HEK293 (cell line): Measurements from ENCODE around the gene P2RY13.

Experiments used
- CTCF ChIA-PET: fragments of 350-600 bp; formaldehyde crosslinking; extraction: SDS; loops from one replicate; lab custom pipeline; 2021; ENCODE audit warnings: antibody characterized with exemption; lab: Yijun Ruan, JAX
- POLR2A ChIA-PET: fragments of 300-600 bp; formaldehyde crosslinking; extraction: SDS; loops from one replicate; lab custom pipeline; 2020; ENCODE audit warnings: antibody characterized with exemption, inconsistent platforms; lab: Yijun Ruan, JAX
- H3K27ac ChIP-seq: fragments of 200-500 bp; sonication (Bioruptor generic); 2 replicates; pipeline ENCODE4 v1.5.1; 2014; ENCODE audit warnings: low read depth, low read length, control low read depth, inconsistent platforms; ENCODE audit errors: extremely low read depth
- H3K36me3 ChIP-seq, 2 experiments: fragments of 200-500 bp in 1 of 2; sonication (Bioruptor generic) in 1 of 2; 1 replicate in 1 of 2; 2 replicates in 1 of 2; pipeline ENCODE4 v1.5.1; 2014 to 2017; ENCODE audit warnings: inconsistent platforms in 2 of 2, low read length in 2 of 2; ENCODE audit not compliant: control insufficient read depth in 2 of 2, insufficient read depth in 1 of 2
- H3K4me1 ChIP-seq: fragments of 200-500 bp; sonication (Bioruptor generic); 2 replicates; pipeline ENCODE4 v1.5.1; 2014; ENCODE audit warnings: mild to moderate bottlenecking, low read length, inconsistent platforms; ENCODE audit not compliant: control insufficient read depth, insufficient read depth
- H3K4me3 ChIP-seq: 2 replicates; pipeline ENCODE4 v1.5.1; 2011; ENCODE audit warnings: low read depth, mild to moderate bottlenecking, control low read depth, low read length, moderate library complexity
- H3K9me3 ChIP-seq: fragments of 200-500 bp; sonication (Bioruptor generic); 2 replicates; pipeline ENCODE4 v1.5.1; 2014; ENCODE audit warnings: low read depth, low read length, inconsistent platforms; ENCODE audit not compliant: control insufficient read depth, insufficient read depth
- ZBTB7A ChIP-seq: fragments of 450-650 bp; formaldehyde crosslinking; IDR thresholded peaks from 2 replicates; pipeline ENCODE4 v1.5.1; 2016; ENCODE audit warnings: low read depth, missing biosample characterization, missing genetic modification characterization
- ZFP41 ChIP-seq: fragments of 450-650 bp; formaldehyde crosslinking; IDR thresholded peaks from 2 replicates; pipeline ENCODE4 v1.5.1; 2016; ENCODE audit warnings: missing biosample characterization, missing genetic modification characterization, borderline replicate concordance
- ZNF2 ChIP-seq: fragments of 450-650 bp; formaldehyde crosslinking; IDR thresholded peaks from 2 replicates; pipeline ENCODE4 v1.5.1; 2016; ENCODE audit warnings: missing biosample characterization, missing genetic modification characterization
- ZNF239 ChIP-seq: fragments of 450-650 bp; formaldehyde crosslinking; IDR thresholded peaks from 2 replicates; pipeline ENCODE4 v1.5.1; 2016; ENCODE audit warnings: missing biosample characterization, missing genetic modification characterization
- ZNF248 ChIP-seq: fragments of 450-650 bp; formaldehyde crosslinking; IDR thresholded peaks from 2 replicates; pipeline ENCODE4 v1.5.1; 2017; ENCODE audit warnings: missing biosample characterization, missing genetic modification characterization
- ZNF394 ChIP-seq: fragments of 450-650 bp; formaldehyde crosslinking; IDR thresholded peaks from 2 replicates; pipeline ENCODE4 v1.5.1; 2016; ENCODE audit warnings: missing biosample characterization, missing genetic modification characterization, mild to moderate bottlenecking, moderate library complexity, borderline replicate concordance
- ZNF426 ChIP-seq: fragments of 450-650 bp; formaldehyde crosslinking; IDR thresholded peaks from 2 replicates; pipeline ENCODE4 v1.5.1; 2017; ENCODE audit warnings: missing biosample characterization, missing genetic modification characterization, mild to moderate bottlenecking, inconsistent platforms, moderate library complexity
- ZNF514 ChIP-seq: fragments of 450-650 bp; formaldehyde crosslinking; IDR thresholded peaks from 2 replicates; pipeline ENCODE4 v1.5.1; 2016; ENCODE audit warnings: missing biosample characterization, missing genetic modification characterization
- ZNF548 ChIP-seq: fragments of 450-650 bp; formaldehyde crosslinking; IDR thresholded peaks from 2 replicates; pipeline ENCODE4 v1.5.1; 2016; ENCODE audit warnings: missing biosample characterization, missing genetic modification characterization
- ZNF555 ChIP-seq: fragments of 450-650 bp; formaldehyde crosslinking; conservative IDR thresholded peaks from 2 replicates; pipeline ENCODE4 v1.5.1; 2017; ENCODE audit warnings: missing biosample characterization, mild to moderate bottlenecking, missing genetic modification characterization, inconsistent platforms
- ZNF560 ChIP-seq: fragments of 450-650 bp; formaldehyde crosslinking; IDR thresholded peaks from 2 replicates; pipeline ENCODE4 v1.5.1; 2017; ENCODE audit warnings: missing biosample characterization, missing genetic modification characterization, borderline replicate concordance
- ZNF585B ChIP-seq: fragments of 450-650 bp; formaldehyde crosslinking; IDR thresholded peaks from 2 replicates; pipeline ENCODE4 v1.5.1; 2016; ENCODE audit warnings: missing biosample characterization, missing genetic modification characterization
- ZNF596 ChIP-seq: fragments of 450-650 bp; IDR thresholded peaks from 2 replicates; pipeline ENCODE4 v1.5.0; 2018; ENCODE audit warnings: missing biosample characterization, mild to moderate bottlenecking, missing genetic modification characterization, moderate library complexity
- ZNF626 ChIP-seq: fragments of 450-650 bp; sonication (Bioruptor Pico); formaldehyde crosslinking; IDR thresholded peaks from 2 replicates; pipeline ENCODE4 v1.5.1; 2018; ENCODE audit warnings: missing biosample characterization, missing genetic modification characterization, inconsistent platforms
- ZNF658 ChIP-seq: fragments of 450-650 bp; formaldehyde crosslinking; IDR thresholded peaks from 2 replicates; pipeline ENCODE4; 2016; ENCODE audit warnings: missing biosample characterization, missing genetic modification characterization
- ZNF664 ChIP-seq: fragments of 450-650 bp; formaldehyde crosslinking; IDR thresholded peaks from 2 replicates; pipeline ENCODE4 v1.5.1; 2016; ENCODE audit warnings: missing biosample characterization, missing genetic modification characterization
- ZNF701 ChIP-seq: fragments of 450-650 bp; formaldehyde crosslinking; IDR thresholded peaks from 2 replicates; pipeline ENCODE4 v1.5.1; 2016; ENCODE audit warnings: missing biosample characterization, missing genetic modification characterization
- ZNF843 ChIP-seq: fragments of 450-650 bp; formaldehyde crosslinking; IDR thresholded peaks from 2 replicates; pipeline ENCODE4 v1.5.1; 2016; ENCODE audit warnings: missing biosample characterization, missing genetic modification characterization
- TF ChIP-seq, protein P1 (sequence below): fragments of 450-650 bp; formaldehyde crosslinking; IDR thresholded peaks from 2 replicates; pipeline ENCODE4 v1.5.1; 2017; ENCODE audit warnings: missing biosample characterization, missing genetic modification characterization
- TF ChIP-seq, protein P2 (sequence below): fragments of 450-650 bp; formaldehyde crosslinking; IDR thresholded peaks from 2 replicates; pipeline ENCODE4 v1.5.1; 2016; ENCODE audit warnings: missing biosample characterization, missing genetic modification characterization
- TF ChIP-seq, protein P3 (sequence below): fragments of 450-650 bp; formaldehyde crosslinking; IDR thresholded peaks from 2 replicates; pipeline ENCODE4 v1.5.1; 2016; ENCODE audit warnings: missing biosample characterization, missing genetic modification characterization

The P2RY13 gene

DNA sequence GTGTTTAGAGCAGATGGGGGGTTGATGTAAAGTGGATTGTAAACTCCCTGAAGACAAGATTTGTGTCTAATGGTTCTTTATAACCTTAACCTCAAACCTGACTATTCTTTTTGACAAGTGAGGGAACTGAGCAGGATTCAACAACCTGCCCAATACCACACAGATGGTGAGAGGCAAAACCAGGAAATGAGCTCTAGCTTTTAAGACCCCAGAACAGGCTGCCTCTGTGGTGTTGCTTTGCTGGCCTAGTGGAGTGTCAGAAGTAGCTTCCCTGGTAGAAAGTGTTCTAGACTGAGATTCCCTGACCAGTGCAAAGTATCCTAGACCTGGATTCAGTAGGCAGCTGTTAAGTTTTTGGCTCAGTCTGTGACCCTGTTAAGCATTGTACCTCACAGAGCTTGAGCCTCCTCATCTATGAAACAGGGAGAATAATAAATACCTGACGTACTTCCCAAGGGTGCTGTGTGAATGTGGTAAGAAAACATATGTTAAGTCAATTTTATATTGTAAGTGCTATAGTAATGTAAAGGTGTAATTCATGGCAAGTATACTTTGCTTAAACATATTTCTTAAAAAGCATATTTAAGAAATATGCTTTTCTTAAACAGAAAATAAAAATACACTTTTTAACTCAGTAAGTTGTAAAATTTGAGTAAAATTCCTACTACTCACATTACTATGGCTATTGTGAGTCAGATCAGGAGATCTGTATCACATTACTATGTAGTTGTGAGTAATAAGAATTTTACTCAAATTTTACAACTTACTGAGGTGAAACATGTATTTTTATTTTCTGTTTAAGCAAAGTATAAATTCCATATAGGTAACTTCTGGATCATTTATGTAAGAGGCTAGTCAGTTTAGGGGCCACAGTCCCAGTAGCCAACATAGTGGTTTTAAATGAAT lies 21.5 kb downstream of the P2RY13 start:
- ChIA-PET CTCF (interaction anchor here (1.1 to 3.2 kb wide), 2 partner anchors 19 to 140 kb away, joined by 3 to 8 read pairs; no protein-coding TSS in a partner anchor), POLR2A (no interaction called here)
- Histone ChIP-seq H3K4me3 (no peak overlapping the region), H3K9me3 (no peaks in the 10 kb centered on the region), H3K27ac (no peak overlapping the region), H3K36me3 (no peaks in the 10 kb centered on the region), H3K4me1 (no peaks in the 10 kb centered on the region)
- no peak for TF ChIP-seq ZNF514 (tag by site-specific recombination)
- TF ChIP-seq ZNF664 (tag by site-specific recombination): no peak
- TF ChIP-seq, protein P1, sequence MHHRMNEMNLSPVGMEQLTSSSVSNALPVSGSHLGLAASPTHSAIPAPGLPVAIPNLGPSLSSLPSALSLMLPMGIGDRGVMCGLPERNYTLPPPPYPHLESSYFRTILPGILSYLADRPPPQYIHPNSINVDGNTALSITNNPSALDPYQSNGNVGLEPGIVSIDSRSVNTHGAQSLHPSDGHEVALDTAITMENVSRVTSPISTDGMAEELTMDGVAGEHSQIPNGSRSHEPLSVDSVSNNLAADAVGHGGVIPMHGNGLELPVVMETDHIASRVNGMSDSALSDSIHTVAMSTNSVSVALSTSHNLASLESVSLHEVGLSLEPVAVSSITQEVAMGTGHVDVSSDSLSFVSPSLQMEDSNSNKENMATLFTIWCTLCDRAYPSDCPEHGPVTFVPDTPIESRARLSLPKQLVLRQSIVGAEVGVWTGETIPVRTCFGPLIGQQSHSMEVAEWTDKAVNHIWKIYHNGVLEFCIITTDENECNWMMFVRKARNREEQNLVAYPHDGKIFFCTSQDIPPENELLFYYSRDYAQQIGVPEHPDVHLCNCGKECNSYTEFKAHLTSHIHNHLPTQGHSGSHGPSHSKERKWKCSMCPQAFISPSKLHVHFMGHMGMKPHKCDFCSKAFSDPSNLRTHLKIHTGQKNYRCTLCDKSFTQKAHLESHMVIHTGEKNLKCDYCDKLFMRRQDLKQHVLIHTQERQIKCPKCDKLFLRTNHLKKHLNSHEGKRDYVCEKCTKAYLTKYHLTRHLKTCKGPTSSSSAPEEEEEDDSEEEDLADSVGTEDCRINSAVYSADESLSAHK (tag by site-specific recombination): no peak
- TF ChIP-seq ZNF555 (tag by site-specific recombination): no peak
- TF ChIP-seq, protein P2, sequence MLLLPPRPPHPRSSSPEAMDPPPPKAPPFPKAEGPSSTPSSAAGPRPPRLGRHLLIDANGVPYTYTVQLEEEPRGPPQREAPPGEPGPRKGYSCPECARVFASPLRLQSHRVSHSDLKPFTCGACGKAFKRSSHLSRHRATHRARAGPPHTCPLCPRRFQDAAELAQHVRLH (tag by site-specific recombination): no peak
- no peak for TF ChIP-seq ZNF596 (tag by site-specific recombination)
- no peak for TF ChIP-seq ZNF560 (tag by site-specific recombination)
- TF ChIP-seq ZNF701 (tag by site-specific recombination): no peak
- no peak for TF ChIP-seq ZNF426 (tag by site-specific recombination)

DNA sequence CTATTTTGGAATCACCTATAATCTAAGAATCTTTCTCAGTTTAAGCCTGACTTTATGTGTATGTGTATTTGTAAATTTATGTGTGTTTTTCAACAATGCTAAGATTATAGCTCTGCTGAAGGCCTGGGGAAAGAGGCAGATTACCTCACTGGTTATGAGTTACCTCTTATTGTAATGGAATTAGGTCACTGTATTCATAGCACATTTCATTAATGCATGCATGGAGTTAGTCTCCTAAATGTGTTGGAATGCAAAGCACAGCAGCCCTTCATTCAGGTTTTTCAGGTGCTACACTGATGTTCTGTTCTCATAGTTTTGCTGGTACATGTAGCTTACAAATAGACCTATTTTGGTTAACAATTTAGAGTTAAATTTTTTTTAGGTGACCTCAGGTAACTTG lies 22.2 kb downstream of the P2RY13 start:
- Histone ChIP-seq H3K36me3 (no peaks in the 10 kb centered on the region), H3K27ac (no peak overlapping the region), H3K4me3 (no peak overlapping the region), H3K9me3 (no peaks in the 10 kb centered on the region), H3K4me1 (no peaks in the 10 kb centered on the region)
- TF ChIP-seq ZNF2 (tag by site-specific recombination) (no peak), ZFP41 (tag by site-specific recombination) (no peak), ZNF658 (no peak), ZNF239 (tag by site-specific recombination) (no peak), ZNF548 (tag by site-specific recombination) (no peak), ZNF626 (tag by site-specific recombination) (no peak), ZNF843 (tag by site-specific recombination) (no peak)
- ChIA-PET POLR2A (no interaction called here), CTCF (interaction anchor here (3.2 kb wide), 1 partner anchor 19 kb away, joined by 8 read pairs; no protein-coding TSS in a partner anchor)

DNA sequence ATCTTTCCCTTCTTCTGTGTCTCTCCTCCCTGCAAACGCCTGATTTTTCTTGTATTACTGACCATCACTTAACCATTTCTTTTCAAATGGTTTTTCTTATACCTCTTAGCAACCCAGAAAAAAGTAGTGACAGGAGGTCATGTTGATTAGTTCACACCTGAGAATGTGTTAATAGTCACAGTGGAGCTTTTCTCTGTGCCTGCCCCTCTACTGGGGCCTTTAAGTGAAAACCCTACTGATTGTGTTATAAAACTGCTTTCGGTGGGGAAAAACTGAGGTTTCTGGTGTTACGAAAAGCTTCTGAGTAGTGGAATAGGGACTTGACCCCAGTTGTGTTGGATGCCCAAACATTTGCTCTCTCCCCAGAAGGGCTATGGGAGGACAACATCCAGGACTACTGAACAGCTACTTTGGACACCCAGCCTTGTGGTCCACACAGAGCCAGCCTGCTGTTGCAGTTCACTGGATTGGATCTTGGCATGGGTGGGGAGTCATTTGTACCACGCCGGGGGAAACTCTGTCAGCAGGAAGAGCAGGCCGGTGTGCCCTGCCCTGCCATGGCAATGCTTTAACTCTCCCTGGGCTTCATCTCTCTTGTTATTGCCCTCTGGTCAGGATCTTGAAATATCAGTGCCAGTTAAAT lies 23.1 kb downstream of the P2RY13 start:
- Histone ChIP-seq H3K4me1 (no peaks in the 10 kb centered on the region), H3K36me3 (no peaks in the 10 kb centered on the region), H3K27ac (no peak overlapping the region), H3K4me3 (no peak overlapping the region), H3K9me3 (no peaks in the 10 kb centered on the region)
- POLR2A ChIA-PET: no interaction called here
- TF ChIP-seq, protein P3, sequence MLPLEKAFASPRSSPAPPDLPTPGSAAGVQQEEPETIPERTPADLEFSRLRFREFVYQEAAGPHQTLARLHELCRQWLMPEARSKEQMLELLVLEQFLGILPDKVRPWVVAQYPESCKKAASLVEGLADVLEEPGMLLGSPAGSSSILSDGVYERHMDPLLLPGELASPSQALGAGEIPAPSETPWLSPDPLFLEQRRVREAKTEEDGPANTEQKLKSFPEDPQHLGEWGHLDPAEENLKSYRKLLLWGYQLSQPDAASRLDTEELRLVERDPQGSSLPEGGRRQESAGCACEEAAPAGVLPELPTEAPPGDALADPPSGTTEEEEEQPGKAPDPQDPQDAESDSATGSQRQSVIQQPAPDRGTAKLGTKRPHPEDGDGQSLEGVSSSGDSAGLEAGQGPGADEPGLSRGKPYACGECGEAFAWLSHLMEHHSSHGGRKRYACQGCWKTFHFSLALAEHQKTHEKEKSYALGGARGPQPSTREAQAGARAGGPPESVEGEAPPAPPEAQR: no peak
- TF ChIP-seq ZNF585B (tag by site-specific recombination) (no peak), ZNF394 (tag by site-specific recombination) (no peak), ZNF248 (tag by site-specific recombination) (no peak), ZBTB7A (no peak)
- CTCF ChIA-PET: interaction anchor here (0.5 to 3.2 kb wide), 3 partner anchors 13 to 64 kb away, joined by 3 to 8 read pairs (median 3); no protein-coding TSS in a partner anchor
